Cardiac ventricle fibroblast (primary cell): ENCODE data around the gene LEMD2. TPM values are rescaled to one million over a fixed set of nuclear protein-coding genes. Genes with fewer than 3 reads are reported as not detected.

Experiments used
- total RNA-seq: library from RNA; depleted of rRNA; stranded (reverse); fragments of >200 nt; gene quantifications from 2 replicates; pipeline ENCODE4 v1.2.3, GENCODE V29; 2015

Gene LEMD2
- 25.6 and 26.0 TPM in 2 replicates for total RNA-seq

DNA sequence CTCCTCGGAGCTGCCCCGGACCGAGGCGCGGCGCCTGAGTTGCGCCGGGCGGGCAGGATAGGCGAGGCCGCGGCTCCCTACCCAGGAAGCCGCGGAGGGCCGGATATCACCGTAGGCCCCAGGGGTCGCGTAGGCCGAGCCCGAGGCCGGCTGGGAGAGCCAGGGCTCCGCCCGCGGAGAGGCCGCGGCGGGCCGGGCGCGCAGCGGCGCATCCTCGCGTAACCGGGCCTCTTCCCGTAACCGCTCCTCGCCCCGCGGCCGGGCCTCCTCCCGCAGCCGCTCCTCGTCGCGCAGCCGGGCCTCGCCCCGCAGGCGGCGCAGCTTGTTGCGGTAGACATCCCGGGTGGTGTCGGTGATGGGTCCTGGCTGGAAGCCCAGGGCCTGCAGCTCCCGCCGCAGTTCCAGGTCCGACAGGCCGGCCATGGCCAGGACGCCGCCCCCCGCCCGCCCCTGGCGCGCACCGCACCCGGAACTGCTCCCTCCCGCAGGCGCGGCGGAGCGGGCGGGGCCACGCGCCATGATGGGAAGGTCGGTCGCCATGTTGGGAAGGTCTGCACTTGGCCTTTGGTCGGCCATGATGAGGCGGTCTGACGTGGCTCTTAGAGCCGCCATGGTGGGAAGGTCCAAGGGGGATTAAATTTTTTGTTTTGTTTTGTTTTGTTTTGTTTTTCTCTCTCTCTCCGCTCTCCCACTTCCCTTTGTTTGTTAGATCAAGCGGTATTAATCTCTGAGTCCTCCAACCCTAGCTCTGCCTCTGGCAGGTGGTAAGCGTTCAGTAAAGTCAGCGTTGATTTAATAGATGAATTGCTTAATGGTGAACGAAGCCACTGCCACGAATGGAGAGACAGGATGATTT, at the start of gene LEMD2:
Gene LEMD2 (minus strand): TSS at position 437 of the 856 bp plus-strand sequence. CDS start 14 bp downstream, at position 423.

DNA sequence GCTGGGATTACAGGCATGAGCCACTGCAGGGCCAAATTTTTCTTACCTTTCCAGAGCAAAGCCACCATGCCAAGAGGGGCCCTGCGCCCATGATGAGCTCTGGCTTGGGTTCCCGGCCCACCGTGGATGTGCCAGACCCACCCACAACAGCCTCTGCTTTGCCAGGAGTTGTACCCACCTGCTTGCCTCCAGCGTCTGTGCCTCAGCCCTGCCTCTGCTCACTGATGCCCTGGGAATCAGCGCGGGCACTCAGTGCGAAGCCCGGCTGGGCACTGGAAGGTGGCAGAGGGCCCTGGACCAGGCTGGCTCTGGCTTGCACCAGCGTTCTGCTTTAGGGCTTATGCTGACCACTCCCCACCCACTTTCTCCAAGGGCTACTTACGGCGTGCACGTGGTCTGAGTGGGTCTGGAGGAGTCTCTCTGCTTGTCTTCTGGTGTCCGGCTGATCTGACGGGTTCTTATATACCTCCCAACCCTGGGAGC, 14.7 kb upstream of the LEMD2 start, which contains the start of gene MLN:
Gene MLN (minus strand): TSS at position 433 of the 483 bp plus-strand sequence. CDS start 2,840 bp downstream, outside the sequence.

DNA sequence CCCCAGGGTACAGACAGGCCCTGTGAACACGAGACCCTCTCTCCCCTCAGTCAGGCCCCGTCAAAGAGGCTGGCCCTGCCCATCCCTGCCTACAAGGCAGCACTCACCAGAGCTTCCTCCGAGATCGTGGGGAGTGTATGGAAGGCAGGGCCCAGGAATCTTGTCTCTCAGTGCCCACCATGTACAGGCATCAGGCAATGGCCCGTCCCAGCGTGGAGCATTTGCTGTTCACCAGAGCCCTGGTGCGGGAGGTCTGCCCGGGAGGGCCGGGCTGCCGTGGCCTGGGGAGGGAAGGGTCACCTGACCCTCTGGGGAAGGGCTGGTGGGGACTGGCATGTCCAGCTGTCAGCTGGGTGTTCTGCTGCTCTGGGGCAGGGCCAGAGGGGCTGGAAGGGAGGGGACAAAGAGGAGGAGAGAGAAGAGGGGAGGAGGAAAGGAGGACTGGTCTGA, 42.3 kb downstream of the LEMD2 start, which contains the start of gene IP6K3:
Gene IP6K3 (minus strand): TSS at position 255 of the 450 bp plus-strand sequence. CDS start 11,429 bp downstream, outside the sequence.

Other genes starting within 250 kb of the LEMD2 start
- gene BAK1, start 208.9 kb downstream of the LEMD2 start, total RNA-seq = 6.8 and 8.4 TPM in 2 replicates
- gene ITPR3, start 167.8 kb downstream of the LEMD2 start, total RNA-seq = 12.8 and 15.7 TPM in 2 replicates
- 11.6 and 45.1 TPM in 2 replicates for gene UQCC2, start 77.4 kb downstream of the LEMD2 start, total RNA-seq
- gene IP6K3, start 42.2 kb downstream of the LEMD2 start, total RNA-seq = not detected in 2 replicates
- not detected in 2 replicates for gene MLN, start 14.9 kb upstream of the LEMD2 start, total RNA-seq